Duodenal mucosa (tissue), 2 donors: Measurements from ENCODE around the gene SLC6A12.
"Not testable (repeated sequence)": the region's sequence is repeated elsewhere in the genome, so short reads cannot be mapped to it uniquely, and the experiment has no call there.

Source experiments
- H3K27ac ChIP-seq: one replicate; pipeline ENCODE4 v1.7.0; 2013; ENCODE audit warnings: low read depth, low read length
- H3K27me3 ChIP-seq, 2 donors: one replicate each; pipeline ENCODE4 v1.7.0; 2013; ENCODE audit warnings: low read length in 2 of 2, control low read depth in 1 of 2; ENCODE audit not compliant: insufficient read depth in 2 of 2, control insufficient read depth in 1 of 2
- H3K36me3 ChIP-seq, 2 donors: one replicate each; pipeline ENCODE4 v1.7.0; 2013; ENCODE audit warnings: low read length in 2 of 2, control low read depth in 1 of 2; ENCODE audit not compliant: insufficient read depth in 2 of 2, control insufficient read depth in 1 of 2
- H3K4me1 ChIP-seq, 2 donors: one replicate each; pipeline ENCODE4 v1.7.0; 2013; ENCODE audit warnings: low read length in 2 of 2, control low read depth in 1 of 2; ENCODE audit not compliant: insufficient read depth in 2 of 2, control insufficient read depth in 1 of 2
- H3K4me3 ChIP-seq, 2 donors: one replicate each; pipeline ENCODE4 v1.7.0; 2013; ENCODE audit warnings: low read length in 2 of 2, low read depth in 1 of 2
- H3K9ac ChIP-seq, 2 donors: one replicate each; pipeline ENCODE4 v1.7.0; 2013; ENCODE audit warnings: low read length in 2 of 2, low read depth in 1 of 2
- H3K9me3 ChIP-seq, 2 donors: one replicate each; pipeline ENCODE4 v1.7.0; 2013; ENCODE audit warnings: low read length in 2 of 2, control low read depth in 1 of 2; ENCODE audit not compliant: control insufficient read depth in 1 of 2

Gene SLC6A12

GRCh38 chr12:235967-236366, 22.0 kb upstream of the SLC6A12 start:
- not testable (repeated sequence) for H3K36me3 ChIP-seq, H3K27me3 ChIP-seq, H3K9me3 ChIP-seq, H3K27ac ChIP-seq, H3K9ac ChIP-seq, H3K4me3 ChIP-seq
- H3K4me1 ChIP-seq: peaks cover 10 to 14% of the 10 kb centered on the region in 2 donors

GRCh38 chr12:234891-235415, 21.0 kb upstream of the SLC6A12 start:
- Histone ChIP-seq H3K27me3 (no peaks in the 10 kb centered on the region), H3K9ac (no peak overlapping the region), H3K36me3 (no peaks in the 10 kb centered on the region), H3K27ac (no peak overlapping the region), H3K4me1 (peaks cover 10 to 14% of the 10 kb centered on the region in 2 donors), H3K9me3 (peaks cover 3 to 8% of the 10 kb centered on the region in 2 donors), H3K4me3 (no peak overlapping the region)

GRCh38 chr12:234019-234418, 20.1 kb upstream of the SLC6A12 start:
- Histone ChIP-seq H3K4me1 (peaks cover 10 to 14% of the 10 kb centered on the region in 2 donors), H3K27ac (no peak overlapping the region), H3K9ac (no peak overlapping the region), H3K9me3 (peaks cover 3 to 8% of the 10 kb centered on the region in 2 donors), H3K27me3 (no peaks in the 10 kb centered on the region), H3K4me3 (no peak overlapping the region), H3K36me3 (no peaks in the 10 kb centered on the region)

- Histone ChIP-seq H3K4me3 (no peak overlapping the region), H3K9me3 (peaks cover 3 to 8% of the 10 kb centered on the region in 2 donors), H3K27ac (no peak overlapping the region), H3K27me3 (no peaks in the 10 kb centered on the region), H3K4me1 (peaks cover 10 to 14% of the 10 kb centered on the region in 2 donors), H3K9ac (no peak overlapping the region), H3K36me3 (no peaks in the 10 kb centered on the region)
Measured at GRCh38 chr12:233615-233968, 19.6 kb upstream of the SLC6A12 start.

- no peak overlapping the region for H3K9ac ChIP-seq
Measured at GRCh38 chr12:232731-233614, 19.0 kb upstream of the SLC6A12 start.

GRCh38 chr12:230925-231671, 17.1 kb upstream of the SLC6A12 start:
- peaks cover 0 to 3% of the 10 kb centered on the region in 2 donors for H3K9me3 ChIP-seq
- no peaks in the 10 kb centered on the region for H3K36me3 ChIP-seq
- H3K27me3 ChIP-seq: no peaks in the 10 kb centered on the region
- no peaks in the 10 kb centered on the region for H3K4me1 ChIP-seq
- no peak overlapping the region for H3K9ac ChIP-seq
- no peak overlapping the region for H3K27ac ChIP-seq
- no peak overlapping the region for H3K4me3 ChIP-seq

More at GRCh38 chr12:232731-233614, 19.0 kb upstream of the SLC6A12 start:
- H3K4me3 ChIP-seq: no peak overlapping the region
- H3K9me3 ChIP-seq: peaks cover 3 to 8% of the 10 kb centered on the region in 2 donors
- H3K27ac ChIP-seq: no peak overlapping the region
- peaks cover 9 to 13% of the 10 kb centered on the region in 2 donors for H3K4me1 ChIP-seq
- H3K36me3 ChIP-seq: no peaks in the 10 kb centered on the region
- no peaks in the 10 kb centered on the region for H3K27me3 ChIP-seq

GRCh38 chr12:229441-230191, 15.7 kb upstream of the SLC6A12 start:
- Histone ChIP-seq H3K36me3 (no peaks in the 10 kb centered on the region), H3K9me3 (no peaks in the 10 kb centered on the region), H3K4me3 (no peak overlapping the region), H3K27me3 (no peaks in the 10 kb centered on the region), H3K9ac (no peak overlapping the region), H3K4me1 (no peaks in the 10 kb centered on the region), H3K27ac (no peak overlapping the region)

- H3K4me3 ChIP-seq: no peak overlapping the region
- H3K27ac ChIP-seq: no peak overlapping the region
- H3K4me1 ChIP-seq: no peaks in the 10 kb centered on the region
- no peaks in the 10 kb centered on the region for H3K27me3 ChIP-seq
- H3K9ac ChIP-seq: no peak overlapping the region
- no peaks in the 10 kb centered on the region for H3K36me3 ChIP-seq
- H3K9me3 ChIP-seq: no peaks in the 10 kb centered on the region
Measured at GRCh38 chr12:228846-229200, 14.9 kb upstream of the SLC6A12 start.

GRCh38 chr12:227923-228845, 14.2 kb upstream of the SLC6A12 start:
- H3K9me3 ChIP-seq: no peaks in the 10 kb centered on the region
- H3K36me3 ChIP-seq: no peaks in the 10 kb centered on the region
- H3K4me3 ChIP-seq: no peak overlapping the region
- H3K27ac ChIP-seq: no peak overlapping the region
- H3K27me3 ChIP-seq: no peaks in the 10 kb centered on the region
- no peak overlapping the region for H3K9ac ChIP-seq
- H3K4me1 ChIP-seq: no peaks in the 10 kb centered on the region
